Measurements from ENCODE around the gene ELSPBP1.
"Not testable (repeated sequence)": the region's sequence is repeated elsewhere in the genome, so short reads cannot be mapped to it uniquely, and the experiment has no call there.

The ELSPBP1 gene

GRCh38 chr19:48051335-48052033 is 57.1 kb downstream of the ELSPBP1 start:
- Mint-ChIP-seq H3K4me1 (no peaks in the 10 kb centered on the region), H3K36me3 (ENCODE audit: insufficient read depth) (no peaks in the 10 kb centered on the region), H3K27ac (ENCODE audit: low read depth) (no peak overlapping the region), H3K9me3 (no peaks in the 10 kb centered on the region), H3K4me3 (no peak overlapping the region), H3K27me3 (peaks cover 72% of the 10 kb centered on the region)
- ATAC-seq (replicated peaks; ENCODE audit: extremely low read depth, poor library complexity, severe bottlenecking), result no peak
- no peak for DNase-seq (ENCODE audit: low spot score in 2 of 2)

GRCh38 chr19:48053076-48053475 is 58.6 kb downstream of the ELSPBP1 start:
- no peaks in the 10 kb centered on the region for H3K4me1 Mint-ChIP-seq
- no peak for ATAC-seq (replicated peaks; ENCODE audit: extremely low read depth, poor library complexity, severe bottlenecking)

GRCh38 chr19:48053856-48054255 is 59.4 kb downstream of the ELSPBP1 start:
- Mint-ChIP-seq H3K27me3 (peaks cover 48% of the 10 kb centered on the region), H3K9me3 (no peaks in the 10 kb centered on the region), H3K36me3 (ENCODE audit: insufficient read depth) (no peaks in the 10 kb centered on the region), H3K4me1 (no peaks in the 10 kb centered on the region), H3K4me3 (no peak overlapping the region), H3K27ac (ENCODE audit: low read depth) (no peak overlapping the region)
- ATAC-seq (replicated peaks; ENCODE audit: extremely low read depth, poor library complexity, severe bottlenecking) (no peak), DNase-seq (ENCODE audit: low spot score in 2 of 2) (no peak)

More at GRCh38 chr19:48053076-48053475, 58.6 kb downstream of the ELSPBP1 start:
- no peak for DNase-seq (ENCODE audit: low spot score in 2 of 2)
- Mint-ChIP-seq H3K27me3 (peaks cover 56% of the 10 kb centered on the region), H3K36me3 (ENCODE audit: insufficient read depth) (no peaks in the 10 kb centered on the region), H3K4me3 (no peak overlapping the region), H3K9me3 (no peaks in the 10 kb centered on the region), H3K27ac (ENCODE audit: low read depth) (no peak overlapping the region)

- peaks cover 29% of the 10 kb centered on the region for H3K27me3 Mint-ChIP-seq
- H3K4me1 Mint-ChIP-seq, result no peaks in the 10 kb centered on the region
- DNase-seq (ENCODE audit: low spot score in 2 of 2) (no peak), ATAC-seq (replicated peaks; ENCODE audit: extremely low read depth, poor library complexity, severe bottlenecking) (no peak)
- no peak overlapping the region for H3K27ac Mint-ChIP-seq (ENCODE audit: low read depth)
- H3K4me3 Mint-ChIP-seq, result no peak overlapping the region
- no peaks in the 10 kb centered on the region for H3K36me3 Mint-ChIP-seq (ENCODE audit: insufficient read depth)
- H3K9me3 Mint-ChIP-seq, result no peaks in the 10 kb centered on the region
Observed at GRCh38 chr19:48059331-48059730, 64.9 kb downstream of the ELSPBP1 start.

- H3K27me3 Mint-ChIP-seq, result peaks cover 37% of the 10 kb centered on the region
- H3K36me3 Mint-ChIP-seq (ENCODE audit: insufficient read depth), result no peaks in the 10 kb centered on the region
- no peaks in the 10 kb centered on the region for H3K9me3 Mint-ChIP-seq
- H3K27ac Mint-ChIP-seq (ENCODE audit: low read depth), result no peak overlapping the region
- no peaks in the 10 kb centered on the region for H3K4me1 Mint-ChIP-seq
- no peak for ATAC-seq (replicated peaks; ENCODE audit: extremely low read depth, poor library complexity, severe bottlenecking)
- DNase-seq (ENCODE audit: low spot score in 2 of 2), result no peak
- no peak overlapping the region for H3K4me3 Mint-ChIP-seq
Observed at GRCh38 chr19:48060381-48060780, 65.9 kb downstream of the ELSPBP1 start.

- ATAC-seq (replicated peaks; ENCODE audit: extremely low read depth, poor library complexity, severe bottlenecking), result no peak
- no peak for DNase-seq (ENCODE audit: low spot score in 2 of 2)
- Mint-ChIP-seq H3K27me3 (peaks cover 37% of the 10 kb centered on the region), H3K36me3 (ENCODE audit: insufficient read depth) (no peaks in the 10 kb centered on the region), H3K4me3 (no peak overlapping the region), H3K4me1 (no peaks in the 10 kb centered on the region), H3K27ac (ENCODE audit: low read depth) (no peak overlapping the region), H3K9me3 (no peaks in the 10 kb centered on the region)
Observed at GRCh38 chr19:48061401-48062344, 67.2 kb downstream of the ELSPBP1 start.

- Mint-ChIP-seq H3K4me1 (no peaks in the 10 kb centered on the region), H3K9me3 (no peaks in the 10 kb centered on the region), H3K27ac (ENCODE audit: low read depth) (no peak overlapping the region), H3K36me3 (ENCODE audit: insufficient read depth) (no peaks in the 10 kb centered on the region), H3K27me3 (peaks cover 37% of the 10 kb centered on the region), H3K4me3 (no peak overlapping the region)
- DNase-seq (ENCODE audit: low spot score in 2 of 2) (no peak), ATAC-seq (replicated peaks; ENCODE audit: extremely low read depth, poor library complexity, severe bottlenecking) (no peak)
Observed at GRCh38 chr19:48064509-48064908, 70.1 kb downstream of the ELSPBP1 start.

- DNase-seq (ENCODE audit: low spot score in 2 of 2), result no peak
- no peaks in the 10 kb centered on the region for H3K9me3 Mint-ChIP-seq
- H3K4me3 Mint-ChIP-seq, result no peak overlapping the region
- ATAC-seq (replicated peaks; ENCODE audit: extremely low read depth, poor library complexity, severe bottlenecking), result no peak
- no peaks in the 10 kb centered on the region for H3K4me1 Mint-ChIP-seq
- H3K27ac Mint-ChIP-seq (ENCODE audit: low read depth), result no peak overlapping the region
- no peaks in the 10 kb centered on the region for H3K36me3 Mint-ChIP-seq (ENCODE audit: insufficient read depth)
- H3K27me3 Mint-ChIP-seq, result peaks cover 22% of the 10 kb centered on the region
Observed at GRCh38 chr19:48069435-48069834, 75.0 kb downstream of the ELSPBP1 start.

- not testable (repeated sequence) for H3K4me3 Mint-ChIP-seq; DNase-seq (ENCODE audit: low spot score in 2 of 2); ATAC-seq (replicated peaks; ENCODE audit: extremely low read depth, poor library complexity, severe bottlenecking); H3K36me3 Mint-ChIP-seq (ENCODE audit: insufficient read depth); H3K9me3 Mint-ChIP-seq; H3K27ac Mint-ChIP-seq (ENCODE audit: low read depth); H3K4me1 Mint-ChIP-seq
- peaks cover 19% of the 10 kb centered on the region for H3K27me3 Mint-ChIP-seq
Observed at GRCh38 chr19:48070177-48070769, 75.8 kb downstream of the ELSPBP1 start.
